HEK293 (cell line): Measurements from ENCODE around the gene CTSO.

Experiments
- CTCF ChIA-PET: fragments of 350-600 bp; formaldehyde crosslinking; extraction: SDS; loops from one replicate; lab custom pipeline; 2021; ENCODE audit warnings: antibody characterized with exemption; lab: Yijun Ruan, JAX
- POLR2A ChIA-PET: fragments of 300-600 bp; formaldehyde crosslinking; extraction: SDS; loops from one replicate; lab custom pipeline; 2020; ENCODE audit warnings: antibody characterized with exemption, inconsistent platforms; lab: Yijun Ruan, JAX
- H3K27ac ChIP-seq: fragments of 200-500 bp; sonication (Bioruptor generic); 2 replicates; pipeline ENCODE4 v1.5.1; 2014; ENCODE audit warnings: low read depth, low read length, control low read depth, inconsistent platforms; ENCODE audit errors: extremely low read depth
- H3K36me3 ChIP-seq, 2 experiments: fragments of 200-500 bp in 1 of 2; sonication (Bioruptor generic) in 1 of 2; 1 replicate in 1 of 2; 2 replicates in 1 of 2; pipeline ENCODE4 v1.5.1; 2014 to 2017; ENCODE audit warnings: inconsistent platforms in 2 of 2, low read length in 2 of 2; ENCODE audit not compliant: control insufficient read depth in 2 of 2, insufficient read depth in 1 of 2
- H3K4me1 ChIP-seq: fragments of 200-500 bp; sonication (Bioruptor generic); 2 replicates; pipeline ENCODE4 v1.5.1; 2014; ENCODE audit warnings: mild to moderate bottlenecking, low read length, inconsistent platforms; ENCODE audit not compliant: control insufficient read depth, insufficient read depth
- H3K4me3 ChIP-seq: 2 replicates; pipeline ENCODE4 v1.5.1; 2011; ENCODE audit warnings: low read depth, mild to moderate bottlenecking, control low read depth, low read length, moderate library complexity
- H3K9me3 ChIP-seq: fragments of 200-500 bp; sonication (Bioruptor generic); 2 replicates; pipeline ENCODE4 v1.5.1; 2014; ENCODE audit warnings: low read depth, low read length, inconsistent platforms; ENCODE audit not compliant: control insufficient read depth, insufficient read depth
- EGR2 ChIP-seq: fragments of 450-650 bp; formaldehyde crosslinking; IDR thresholded peaks from 2 replicates; pipeline ENCODE4 v1.5.1; 2016; ENCODE audit warnings: low read depth, missing biosample characterization, missing genetic modification characterization
- KLF10 ChIP-seq: fragments of 450-650 bp; IDR thresholded peaks from 2 replicates; pipeline ENCODE4 v1.5.1; 2018; ENCODE audit warnings: missing biosample characterization, mild to moderate bottlenecking, missing genetic modification characterization
- MEIS1 ChIP-seq: sonication (generic); formaldehyde crosslinking; IDR thresholded peaks from 2 replicates; pipeline ENCODE4 v1.8.1; 2022; ENCODE audit warnings: missing genetic modification reagents, mild to moderate bottlenecking, borderline replicate concordance
- OVOL3 ChIP-seq: fragments of 450-650 bp; formaldehyde crosslinking; IDR thresholded peaks from 2 replicates; pipeline ENCODE4 v1.5.1; 2016; ENCODE audit warnings: missing biosample characterization, missing genetic modification characterization
- RBAK ChIP-seq: fragments of 450-650 bp; formaldehyde crosslinking; IDR thresholded peaks from 2 replicates; pipeline ENCODE4 v1.5.1; 2016; ENCODE audit warnings: missing biosample characterization, missing genetic modification characterization
- REPIN1 ChIP-seq: fragments of 450-650 bp; formaldehyde crosslinking; IDR thresholded peaks from 2 replicates; pipeline ENCODE4 v1.5.1; 2017; ENCODE audit warnings: missing biosample characterization, missing genetic modification characterization, low read depth
- YY1 ChIP-seq: fragments of 450-650 bp; formaldehyde crosslinking; IDR thresholded peaks from 2 replicates; pipeline ENCODE4 v1.5.1; 2018; ENCODE audit warnings: missing biosample characterization, missing genetic modification characterization
- YY2 ChIP-seq: fragments of 450-650 bp; formaldehyde crosslinking; IDR thresholded peaks from 2 replicates; pipeline ENCODE4 v1.5.1; 2016; ENCODE audit warnings: missing biosample characterization, missing genetic modification characterization
- ZNF202 ChIP-seq: fragments of 450-650 bp; formaldehyde crosslinking; IDR thresholded peaks from 2 replicates; pipeline ENCODE4 v1.5.1; 2016; ENCODE audit warnings: missing biosample characterization, missing genetic modification characterization, borderline replicate concordance
- ZNF311 ChIP-seq: fragments of 450-650 bp; formaldehyde crosslinking; IDR thresholded peaks from 2 replicates; pipeline ENCODE4 v1.5.1; 2017; ENCODE audit warnings: missing biosample characterization, missing genetic modification characterization, borderline replicate concordance
- ZNF404 ChIP-seq: fragments of 450-650 bp; formaldehyde crosslinking; IDR thresholded peaks from 2 replicates; pipeline ENCODE4 v1.5.1; 2017; ENCODE audit warnings: missing biosample characterization, missing genetic modification characterization
- ZNF426 ChIP-seq: fragments of 450-650 bp; formaldehyde crosslinking; IDR thresholded peaks from 2 replicates; pipeline ENCODE4 v1.5.1; 2017; ENCODE audit warnings: missing biosample characterization, missing genetic modification characterization, mild to moderate bottlenecking, inconsistent platforms, moderate library complexity
- ZNF580 ChIP-seq: fragments of 450-650 bp; formaldehyde crosslinking; IDR thresholded peaks from 2 replicates; pipeline ENCODE4 v1.5.1; 2016; ENCODE audit warnings: missing biosample characterization, missing genetic modification characterization
- ZNF610 ChIP-seq: fragments of 450-650 bp; formaldehyde crosslinking; IDR thresholded peaks from 2 replicates; pipeline ENCODE4 v1.5.1; 2016; ENCODE audit warnings: missing biosample characterization, missing genetic modification characterization, borderline replicate concordance
- ZNF626 ChIP-seq: fragments of 450-650 bp; sonication (Bioruptor Pico); formaldehyde crosslinking; IDR thresholded peaks from 2 replicates; pipeline ENCODE4 v1.5.1; 2018; ENCODE audit warnings: missing biosample characterization, missing genetic modification characterization, inconsistent platforms
- ZNF658 ChIP-seq: fragments of 450-650 bp; formaldehyde crosslinking; IDR thresholded peaks from 2 replicates; pipeline ENCODE4; 2016; ENCODE audit warnings: missing biosample characterization, missing genetic modification characterization
- ZNF664 ChIP-seq: fragments of 450-650 bp; formaldehyde crosslinking; IDR thresholded peaks from 2 replicates; pipeline ENCODE4 v1.5.1; 2016; ENCODE audit warnings: missing biosample characterization, missing genetic modification characterization
- ZNF76 ChIP-seq: fragments of 450-650 bp; formaldehyde crosslinking; IDR thresholded peaks from 2 replicates; pipeline ENCODE4; 2016; ENCODE audit warnings: low read depth, missing biosample characterization, missing genetic modification characterization, borderline replicate concordance
- TF ChIP-seq, protein P1 (sequence below): fragments of 450-650 bp; formaldehyde crosslinking; IDR thresholded peaks from 2 replicates; pipeline ENCODE4 v1.5.1; 2017; ENCODE audit warnings: missing biosample characterization, missing genetic modification characterization
- TF ChIP-seq, protein P2 (sequence below): fragments of 450-650 bp; formaldehyde crosslinking; IDR thresholded peaks from 2 replicates; pipeline ENCODE4 v1.5.1; 2016; ENCODE audit warnings: missing biosample characterization, missing genetic modification characterization
- TF ChIP-seq, protein P3 (sequence below): IDR thresholded peaks from 2 replicates; pipeline ENCODE4 v1.6.1; 2011; ENCODE audit warnings: mild to moderate bottlenecking, low read depth, low read length, borderline replicate concordance
- TF ChIP-seq, protein P4 (sequence below): fragments of 450-650 bp; formaldehyde crosslinking; IDR thresholded peaks from 2 replicates; pipeline ENCODE4 v1.5.1; 2016; ENCODE audit warnings: missing biosample characterization, missing genetic modification characterization

Gene CTSO

GRCh38 chr4:155974996-155975395 is 21.3 kb upstream of the CTSO start (continued):
- TF ChIP-seq, protein P1, sequence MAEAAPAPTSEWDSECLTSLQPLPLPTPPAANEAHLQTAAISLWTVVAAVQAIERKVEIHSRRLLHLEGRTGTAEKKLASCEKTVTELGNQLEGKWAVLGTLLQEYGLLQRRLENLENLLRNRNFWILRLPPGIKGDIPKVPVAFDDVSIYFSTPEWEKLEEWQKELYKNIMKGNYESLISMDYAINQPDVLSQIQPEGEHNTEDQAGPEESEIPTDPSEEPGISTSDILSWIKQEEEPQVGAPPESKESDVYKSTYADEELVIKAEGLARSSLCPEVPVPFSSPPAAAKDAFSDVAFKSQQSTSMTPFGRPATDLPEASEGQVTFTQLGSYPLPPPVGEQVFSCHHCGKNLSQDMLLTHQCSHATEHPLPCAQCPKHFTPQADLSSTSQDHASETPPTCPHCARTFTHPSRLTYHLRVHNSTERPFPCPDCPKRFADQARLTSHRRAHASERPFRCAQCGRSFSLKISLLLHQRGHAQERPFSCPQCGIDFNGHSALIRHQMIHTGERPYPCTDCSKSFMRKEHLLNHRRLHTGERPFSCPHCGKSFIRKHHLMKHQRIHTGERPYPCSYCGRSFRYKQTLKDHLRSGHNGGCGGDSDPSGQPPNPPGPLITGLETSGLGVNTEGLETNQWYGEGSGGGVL = no peak
- TF ChIP-seq, protein P2, sequence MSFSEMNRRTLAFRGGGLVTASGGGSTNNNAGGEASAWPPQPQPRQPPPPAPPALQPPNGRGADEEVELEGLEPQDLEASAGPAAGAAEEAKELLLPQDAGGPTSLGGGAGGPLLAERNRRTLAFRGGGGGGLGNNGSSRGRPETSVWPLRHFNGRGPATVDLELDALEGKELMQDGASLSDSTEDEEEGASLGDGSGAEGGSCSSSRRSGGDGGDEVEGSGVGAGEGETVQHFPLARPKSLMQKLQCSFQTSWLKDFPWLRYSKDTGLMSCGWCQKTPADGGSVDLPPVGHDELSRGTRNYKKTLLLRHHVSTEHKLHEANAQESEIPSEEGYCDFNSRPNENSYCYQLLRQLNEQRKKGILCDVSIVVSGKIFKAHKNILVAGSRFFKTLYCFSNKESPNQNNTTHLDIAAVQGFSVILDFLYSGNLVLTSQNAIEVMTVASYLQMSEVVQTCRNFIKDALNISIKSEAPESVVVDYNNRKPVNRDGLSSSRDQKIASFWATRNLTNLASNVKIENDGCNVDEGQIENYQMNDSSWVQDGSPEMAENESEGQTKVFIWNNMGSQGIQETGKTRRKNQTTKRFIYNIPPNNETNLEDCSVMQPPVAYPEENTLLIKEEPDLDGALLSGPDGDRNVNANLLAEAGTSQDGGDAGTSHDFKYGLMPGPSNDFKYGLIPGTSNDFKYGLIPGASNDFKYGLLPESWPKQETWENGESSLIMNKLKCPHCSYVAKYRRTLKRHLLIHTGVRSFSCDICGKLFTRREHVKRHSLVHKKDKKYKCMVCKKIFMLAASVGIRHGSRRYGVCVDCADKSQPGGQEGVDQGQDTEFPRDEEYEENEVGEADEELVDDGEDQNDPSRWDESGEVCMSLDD (tag by site-specific recombination) = no peak
- TF ChIP-seq ZNF426 (tag by site-specific recombination) = no peak

DNA sequence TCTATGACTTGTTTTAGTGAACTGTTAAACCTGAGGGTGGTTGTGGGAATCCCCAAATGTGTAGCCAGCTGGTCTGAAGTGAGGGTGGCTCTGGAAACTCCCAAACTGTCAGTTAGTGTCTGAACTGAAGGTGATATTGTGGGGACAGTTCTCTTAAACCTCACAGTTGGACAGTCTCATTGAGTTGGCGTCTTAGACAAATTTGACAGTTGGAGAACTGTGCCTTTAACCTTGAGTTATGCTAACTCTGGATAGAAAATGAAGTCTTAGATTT is 20.7 kb upstream of the CTSO start:
- Histone ChIP-seq H3K36me3 (no peaks in the 10 kb centered on the region), H3K9me3 (no peaks in the 10 kb centered on the region), H3K27ac (no peak overlapping the region), H3K4me3 (no peak overlapping the region)
- POLR2A ChIA-PET = no interaction called here
- TF ChIP-seq EGR2 (tag by site-specific recombination) = no peak
- no peak for TF ChIP-seq OVOL3 (tag by site-specific recombination)
- TF ChIP-seq ZNF610 (tag by site-specific recombination) = no peak
- TF ChIP-seq, protein P3, sequence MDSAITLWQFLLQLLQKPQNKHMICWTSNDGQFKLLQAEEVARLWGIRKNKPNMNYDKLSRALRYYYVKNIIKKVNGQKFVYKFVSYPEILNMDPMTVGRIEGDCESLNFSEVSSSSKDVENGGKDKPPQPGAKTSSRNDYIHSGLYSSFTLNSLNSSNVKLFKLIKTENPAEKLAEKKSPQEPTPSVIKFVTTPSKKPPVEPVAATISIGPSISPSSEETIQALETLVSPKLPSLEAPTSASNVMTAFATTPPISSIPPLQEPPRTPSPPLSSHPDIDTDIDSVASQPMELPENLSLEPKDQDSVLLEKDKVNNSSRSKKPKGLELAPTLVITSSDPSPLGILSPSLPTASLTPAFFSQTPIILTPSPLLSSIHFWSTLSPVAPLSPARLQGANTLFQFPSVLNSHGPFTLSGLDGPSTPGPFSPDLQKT = no peak
- TF ChIP-seq ZNF404 (tag by site-specific recombination) = no peak
- TF ChIP-seq KLF10 (tag by site-specific recombination) = no peak
- no peak for TF ChIP-seq ZNF202 (tag by site-specific recombination)
- no peak for TF ChIP-seq YY2
- no peak for TF ChIP-seq MEIS1 (CRISPR knock-in tag)
- no peak for TF ChIP-seq ZNF664 (tag by site-specific recombination)
- TF ChIP-seq, protein P4, sequence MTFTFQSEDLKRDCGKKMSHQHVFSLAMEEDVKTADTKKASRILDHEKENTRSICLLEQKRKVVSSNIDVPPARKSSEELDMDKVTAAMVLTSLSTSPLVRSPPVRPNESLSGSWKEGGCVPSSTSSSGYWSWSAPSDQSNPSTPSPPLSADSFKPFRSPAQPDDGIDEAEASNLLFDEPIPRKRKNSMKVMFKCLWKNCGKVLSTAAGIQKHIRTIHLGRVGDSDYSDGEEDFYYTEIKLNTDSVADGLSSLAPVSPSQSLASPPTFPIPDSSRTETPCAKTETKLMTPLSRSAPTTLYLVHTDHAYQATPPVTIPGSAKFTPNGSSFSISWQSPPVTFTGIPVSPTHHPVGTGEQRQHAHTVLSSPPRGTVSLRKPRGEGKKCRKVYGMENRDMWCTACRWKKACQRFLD = no peak
- TF ChIP-seq ZNF658 (tag by site-specific recombination) = no peak
- no peak for TF ChIP-seq ZNF580 (tag by site-specific recombination)
- no peak for TF ChIP-seq YY1 (tag by site-specific recombination)
- no peak for TF ChIP-seq RBAK (tag by site-specific recombination)
- no peak for TF ChIP-seq ZNF626
- no peak for TF ChIP-seq REPIN1 (tag by site-specific recombination)
- no peak for TF ChIP-seq ZNF311 (tag by site-specific recombination)
- no peak for TF ChIP-seq ZNF76 (tag by site-specific recombination)
- TF ChIP-seq, all 188 proteins: peak for 0
- H3K4me1 ChIP-seq = no peaks in the 10 kb centered on the region
- CTCF ChIA-PET = interaction anchor here (0.7 kb wide), 1 partner anchor 8 kb away, joined by 3 read pairs; no protein-coding TSS in a partner anchor
